Breast epithelium (tissue), 4 donors: ENCODE data around the gene PADI1. TPM values are rescaled to one million over a fixed set of nuclear protein-coding genes. Genes with fewer than 3 reads are reported as not detected.

Source experiments
- DNase-seq, 2 donors: peaks; one replicate each; pipeline ENCODE4 v3.0.0-alpha.2; 2019; ENCODE audit warnings: low spot score in 2 of 2
- H3K27ac ChIP-seq, 2 donors: fragments of 200-600 bp; sonication (generic) in 1 of 2; one replicate each; pipeline ENCODE4 v1.5.1; 2016 to 2019; ENCODE audit warnings: mild to moderate bottlenecking in 1 of 2
- H3K27me3 ChIP-seq, 2 donors: fragments of 200-600 bp; sonication (generic) in 1 of 2; one replicate each; pipeline versions ENCODE4 v1.5.1 to v1.6.0; 2017 to 2019; ENCODE audit warnings: control low read depth in 1 of 2, mild to moderate bottlenecking in 1 of 2
- H3K36me3 ChIP-seq: fragments of 200-600 bp; one replicate; pipeline ENCODE4 v1.5.1; 2019
- H3K4me1 ChIP-seq, 2 donors: fragments of 200-600 bp; sonication (generic); one replicate each; pipeline ENCODE4 v1.5.1; 2016 to 2019; ENCODE audit warnings: control low read depth in 1 of 2
- H3K4me3 ChIP-seq, 3 donors: fragments of 200-600 bp; sonication (generic); 1 replicate in 2 of 3; 2 replicates in 1 of 3; pipeline ENCODE4 v1.5.1; 2016 to 2019; ENCODE audit warnings: mild to moderate bottlenecking in 3 of 3, moderate library complexity in 2 of 3
- H3K9me3 ChIP-seq, 2 donors: fragments of 200-600 bp; sonication (generic) in 1 of 2; one replicate each; pipeline ENCODE4 v1.5.1; 2016 to 2019; ENCODE audit warnings: control low read depth in 1 of 2
- CTCF ChIP-seq, 3 donors: fragments of 450-650 bp; IDR thresholded peaks; one replicate each; pipeline ENCODE4 v1.5.1; 2016 to 2017; ENCODE audit warnings: antibody characterized with exemption in 3 of 3, mild to moderate bottlenecking in 3 of 3, moderate library complexity in 3 of 3
- POLR2A ChIP-seq: fragments of 450-650 bp; IDR thresholded peaks from one replicate; pipeline ENCODE4 v1.6.1; 2016; ENCODE audit warnings: antibody characterized with exemption, mild to moderate bottlenecking, moderate library complexity
- POLR2AphosphoS5 ChIP-seq, 3 donors: sonication (generic); formaldehyde crosslinking; IDR thresholded peaks; one replicate each; pipeline ENCODE4 v1.6.1; 2017; ENCODE audit warnings: antibody characterized with exemption in 3 of 3
- intact Hi-C: fragments of 100-400 bp; cut with DNase I; formaldehyde crosslinking; loops from one replicate; pipeline ENCODE4 v1.15.1; 2023; ENCODE audit warnings: low total_unique reads
- total RNA-seq, 3 donors: library from RNA; depleted of rRNA; stranded (reverse); fragments of >200 nt; gene quantifications; one replicate each; pipeline ENCODE4 v1.1.0, GENCODE V29; 2016

PADI1 gene
- total RNA-seq, 3 donors from 2014 or later, result 0.33 TPM; not detected in 2

GRCh38 chr1:17181781-17182464 lies 23.0 kb upstream of the PADI1 start:
- H3K9me3 ChIP-seq, result no peaks in the 10 kb centered on the region
- no peaks in the 10 kb centered on the region for H3K36me3 ChIP-seq
- no peak overlapping the region for H3K27ac ChIP-seq
- H3K4me3 ChIP-seq, result no peak overlapping the region
- DNase-seq, result no peak
- intact Hi-C loops, result no loop called here
- H3K27me3 ChIP-seq, result no peaks in the 10 kb centered on the region
- TF ChIP-seq CTCF (IDR thresholded peaks at IDR 0.05) (no peak), POLR2A (no peak)
- H3K4me1 ChIP-seq, result no peaks in the 10 kb centered on the region

GRCh38 chr1:17183388-17184160 lies 21.4 kb upstream of the PADI1 start:
- no peak overlapping the region for H3K27ac ChIP-seq
- H3K36me3 ChIP-seq, result no peaks in the 10 kb centered on the region
- DNase-seq, result no peak
- H3K4me1 ChIP-seq, result no peaks in the 10 kb centered on the region
- intact Hi-C loops, result no loop called here
- no peak overlapping the region for H3K4me3 ChIP-seq
- H3K9me3 ChIP-seq, result no peaks in the 10 kb centered on the region
- TF ChIP-seq POLR2A, result no peak
- no peak for TF ChIP-seq POLR2AphosphoS5 (IDR thresholded peaks at IDR 0.05)
- TF ChIP-seq CTCF (IDR thresholded peaks at IDR 0.05), result no peak
- H3K27me3 ChIP-seq, result no peaks in the 10 kb centered on the region

- TF ChIP-seq POLR2AphosphoS5 (IDR thresholded peaks at IDR 0.05), result no peak
- TF ChIP-seq POLR2A, result no peak
- TF ChIP-seq CTCF (IDR thresholded peaks at IDR 0.05), result no peak
- intact Hi-C loops, result no loop called here
- H3K36me3 ChIP-seq, result no peaks in the 10 kb centered on the region
- no peak for DNase-seq
- no peaks in the 10 kb centered on the region for H3K9me3 ChIP-seq
- H3K27me3 ChIP-seq, result no peaks in the 10 kb centered on the region
- H3K27ac ChIP-seq, result peak overlapping the region in 1 of 2 donors; percentile 19
- H3K4me3 ChIP-seq, result no peak overlapping the region
- no peaks in the 10 kb centered on the region for H3K4me1 ChIP-seq
Measured at GRCh38 chr1:17184161-17184665, 20.7 kb upstream of the PADI1 start.

- intact Hi-C loops, result no loop called here
- Histone ChIP-seq H3K27me3 (no peaks in the 10 kb centered on the region), H3K27ac (no peak overlapping the region), H3K4me3 (no peak overlapping the region), H3K36me3 (no peaks in the 10 kb centered on the region), H3K4me1 (no peaks in the 10 kb centered on the region), H3K9me3 (no peaks in the 10 kb centered on the region)
- TF ChIP-seq POLR2A (no peak), CTCF (IDR thresholded peaks at IDR 0.05) (no peak), POLR2AphosphoS5 (IDR thresholded peaks at IDR 0.05) (no peak)
- DNase-seq, result no peak
Measured at GRCh38 chr1:17184822-17185484, 20.0 kb upstream of the PADI1 start.

GRCh38 chr1:17185485-17185860 lies 19.5 kb upstream of the PADI1 start:
- no peak for DNase-seq
- TF ChIP-seq CTCF (IDR thresholded peaks at IDR 0.05), result no peak
- no peak for TF ChIP-seq POLR2A
- TF ChIP-seq POLR2AphosphoS5 (IDR thresholded peaks at IDR 0.05), result no peak
- no peaks in the 10 kb centered on the region for H3K9me3 ChIP-seq

More at GRCh38 chr1:17185485-17185860, 19.5 kb upstream of the PADI1 start:
- no peak overlapping the region for H3K4me3 ChIP-seq
- H3K27me3 ChIP-seq, result no peaks in the 10 kb centered on the region
- H3K36me3 ChIP-seq, result no peaks in the 10 kb centered on the region
- H3K27ac ChIP-seq, result no peak overlapping the region
- no peaks in the 10 kb centered on the region for H3K4me1 ChIP-seq
- intact Hi-C loops, result no loop called here
